GM12891 (cell line): ENCODE measurements around the gene KCTD14.

Experiments
- DNase-seq: peaks from one replicate; pipeline ENCODE4 v3.0.0; 2011; ENCODE audit warnings: low spot score; ENCODE audit not compliant: insufficient read length
- FAIRE-seq: peaks from 2 replicates; lab custom pipeline; 2011; peaks lifted over from hg19 to GRCh38; lab: Jason Lieb, UNC
- PAX5 ChIP-seq: IDR thresholded peaks from 2 replicates; pipeline ENCODE4 v1.6.1; 2011; ENCODE audit warnings: low read length, moderate library complexity, mild to moderate bottlenecking; ENCODE audit not compliant: insufficient read depth, severe bottlenecking
- POLR2A ChIP-seq: IDR thresholded peaks from 2 replicates; pipeline ENCODE4 v1.6.1; 2011; ENCODE audit warnings: low read depth, low read length, control low read depth
- POLR2AphosphoS5 ChIP-seq: IDR thresholded peaks from 2 replicates; pipeline ENCODE4 v1.6.1; 2011; ENCODE audit warnings: low read depth, low read length, control low read depth
- POU2F2 ChIP-seq: IDR thresholded peaks from 2 replicates; pipeline ENCODE4 v1.6.1; 2011; ENCODE audit warnings: low read depth, mild to moderate bottlenecking, control low read depth, low read length, moderate library complexity
- SPI1 ChIP-seq: IDR thresholded peaks from 2 replicates; pipeline ENCODE4 v1.6.1; 2011; ENCODE audit warnings: low read depth, low read length, control low read depth
- TAF1 ChIP-seq: IDR thresholded peaks from 2 replicates; pipeline ENCODE4 v1.6.1; 2011; ENCODE audit warnings: low read depth, low read length, control low read depth

KCTD14 gene

GRCh38 chr11:77981346-77981947 lies 41.6 kb downstream of the KCTD14 start:
- no peak for FAIRE-seq
- DNase-seq: no peak
- TF ChIP-seq TAF1: no peak
- no peak for TF ChIP-seq POU2F2
- no peak for TF ChIP-seq PAX5

- DNase-seq (no peak), FAIRE-seq (peak; percentile 81)
- TF ChIP-seq POLR2A (no peak), TAF1 (no peak), POU2F2 (no peak), SPI1 (peak; percentile 92), PAX5 (no peak), POLR2AphosphoS5 (no peak)
Measured at GRCh38 chr11:77968337-77968736, 54.7 kb downstream of the KCTD14 start.

- TF ChIP-seq TAF1: no peak
- TF ChIP-seq PAX5: no peak
- TF ChIP-seq POLR2AphosphoS5: no peak
- TF ChIP-seq POLR2A: no peak
- no peak for TF ChIP-seq SPI1
- no peak for DNase-seq
- peak; percentile 57 for FAIRE-seq
Measured at GRCh38 chr11:77967753-77968152, 55.3 kb downstream of the KCTD14 start.

GRCh38 chr11:77967121-77967520 lies 56.0 kb downstream of the KCTD14 start:
- no peak for DNase-seq
- no peak for FAIRE-seq
- no peak for TF ChIP-seq SPI1
- no peak for TF ChIP-seq TAF1
- TF ChIP-seq POLR2A: no peak
- no peak for TF ChIP-seq POLR2AphosphoS5
- no peak for TF ChIP-seq PAX5
- TF ChIP-seq POU2F2: no peak

GRCh38 chr11:77966338-77966737 lies 56.7 kb downstream of the KCTD14 start:
- DNase-seq (no peak), FAIRE-seq (no peak)
- TF ChIP-seq POLR2A: no peak
- TF ChIP-seq TAF1: no peak
- TF ChIP-seq POLR2AphosphoS5: no peak
- no peak for TF ChIP-seq POU2F2
- no peak for TF ChIP-seq SPI1
- no peak for TF ChIP-seq PAX5
